Mesodermal cell (in vitro differentiated cells): ENCODE data around the gene KREMEN2.

ENCODE experiments used
- H3K27ac ChIP-seq: 2 replicates; pipeline ENCODE4 v1.7.0; 2013; ENCODE audit warnings: mild to moderate bottlenecking, low read depth, low read length, moderate library complexity; ENCODE audit not compliant: severe bottlenecking
- H3K36me3 ChIP-seq: 2 replicates; pipeline ENCODE4 v1.7.1; 2013; ENCODE audit warnings: mild to moderate bottlenecking, low read length, moderate library complexity; ENCODE audit not compliant: control insufficient read depth, insufficient read depth
- H3K4me1 ChIP-seq: one replicate; pipeline ENCODE4 v1.7.1; 2013; ENCODE audit warnings: mild to moderate bottlenecking, low read length; ENCODE audit not compliant: insufficient read depth, control insufficient read depth, poor library complexity, severe bottlenecking
- H3K4me3 ChIP-seq: 2 replicates; pipeline ENCODE4 v1.7.0; 2013; ENCODE audit warnings: low read length, control low read depth, mild to moderate bottlenecking; ENCODE audit not compliant: insufficient read depth, poor library complexity, severe bottlenecking; ENCODE audit errors: extremely low read depth
- H3K9me3 ChIP-seq: 2 replicates; pipeline ENCODE4 v1.7.1; 2013; ENCODE audit warnings: mild to moderate bottlenecking, low read length, moderate library complexity; ENCODE audit not compliant: control insufficient read depth
- WGBS, 2 experiments: methylation state at CpG; one replicate each; pipeline ENCODE4 v1.1.5; 2013; ENCODE audit warnings: missing lambda C conversion rate in 2 of 2; ENCODE audit not compliant: insufficient coverage in 2 of 2; 5-methylcytosine and 5-hydroxymethylcytosine counted together

KREMEN2 gene

DNA sequence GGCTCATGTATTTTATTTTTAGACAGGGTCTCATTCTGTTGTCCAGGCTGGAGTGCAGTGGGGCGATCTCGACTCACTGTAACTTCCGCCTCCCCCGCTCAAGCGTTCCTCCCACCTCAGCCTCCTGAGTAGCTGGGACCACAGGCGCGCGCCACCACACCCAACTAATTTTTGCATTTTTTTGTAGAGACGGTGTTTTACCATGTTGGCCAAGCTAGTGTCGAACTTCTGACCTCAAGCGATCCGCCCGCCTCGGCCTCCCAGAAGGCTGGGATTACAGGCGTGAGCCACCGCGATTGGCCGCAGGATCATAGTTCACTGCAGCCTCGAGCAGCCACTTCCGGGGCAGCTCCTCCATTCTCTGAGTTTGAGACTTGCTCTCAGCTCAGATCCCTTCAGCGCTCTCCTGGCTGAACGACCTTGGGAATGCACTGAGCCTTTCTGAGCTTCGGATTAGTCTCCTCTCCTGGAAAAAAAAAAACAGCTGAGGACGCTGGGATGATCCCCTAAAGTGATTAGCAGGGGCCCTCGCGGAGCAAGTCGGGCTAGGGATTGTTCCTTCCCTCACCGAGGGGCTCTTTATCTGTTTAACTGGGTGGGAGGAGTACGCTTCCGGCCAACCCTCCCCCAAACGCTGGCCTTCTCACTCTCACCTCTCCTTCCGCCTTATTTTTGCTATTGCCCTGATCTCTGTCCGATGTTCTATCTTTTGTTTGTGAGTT is 17.3 kb downstream of the KREMEN2 start:
- peaks cover 15% of the 10 kb centered on the region for H3K36me3 ChIP-seq
- H3K4me3 ChIP-seq, result peak overlapping the region; percentile 72
- peaks cover 14% of the 10 kb centered on the region for H3K4me1 ChIP-seq
- H3K27ac ChIP-seq, result peak overlapping the region; percentile 72
- 32 to 33% methylated on average over 23 to 24 of the region's 33 CpGs for WGBS, 2 experiments
- H3K9me3 ChIP-seq, result no peaks in the 10 kb centered on the region

DNA sequence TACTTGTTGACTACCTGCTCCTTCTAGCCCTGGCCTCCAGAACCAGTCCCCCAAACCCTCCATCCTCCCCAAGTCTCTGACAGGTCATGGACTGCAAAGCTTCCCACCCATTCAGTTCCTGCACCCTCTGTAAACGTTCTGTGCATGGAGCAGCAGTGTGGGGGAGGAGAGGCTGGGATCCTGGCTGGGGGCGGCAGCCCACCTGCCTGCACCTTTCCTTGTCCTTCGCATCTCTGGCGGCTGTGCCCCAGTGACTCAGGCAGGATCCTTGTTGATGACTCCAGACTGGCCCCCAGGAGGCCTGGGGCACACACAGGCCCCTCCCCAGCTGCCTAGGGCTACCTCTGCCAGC is 17.8 kb downstream of the KREMEN2 start:
- peak overlapping the region; percentile 72 for H3K27ac ChIP-seq
- peaks cover 14% of the 10 kb centered on the region for H3K4me1 ChIP-seq
- peak overlapping the region; percentile 72 for H3K4me3 ChIP-seq
- peaks cover 13% of the 10 kb centered on the region for H3K36me3 ChIP-seq
- 16 to 44% methylated on average over 2 to 3 of the region's 4 CpGs for WGBS, 2 experiments
- no peaks in the 10 kb centered on the region for H3K9me3 ChIP-seq

DNA sequence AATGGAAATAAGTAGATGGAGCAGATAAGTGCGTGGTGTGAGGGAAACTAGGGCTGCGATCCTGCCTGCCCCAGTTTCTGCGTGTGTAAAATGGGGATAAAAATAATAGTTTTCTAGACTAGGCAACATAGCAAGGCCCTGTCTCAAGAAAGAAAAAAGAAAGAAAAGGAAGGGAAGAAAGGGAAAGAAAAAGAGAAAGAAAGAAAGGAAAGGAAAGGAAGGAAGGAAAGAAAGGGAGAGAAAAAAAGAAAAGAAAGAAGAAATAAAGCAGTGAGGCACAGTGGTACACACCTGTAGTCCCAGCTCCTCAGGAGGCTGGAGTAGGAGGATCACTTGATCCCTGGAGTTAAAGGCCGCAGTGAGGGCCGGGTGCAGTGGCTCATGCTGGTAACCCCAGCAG is 18.3 kb downstream of the KREMEN2 start:
- no peaks in the 10 kb centered on the region for H3K9me3 ChIP-seq
- peaks cover 8% of the 10 kb centered on the region for H3K36me3 ChIP-seq
- WGBS, 2 experiments, result 74 to 82% methylated on average over 3 to 5 of the region's 5 CpGs
- peaks cover 14% of the 10 kb centered on the region for H3K4me1 ChIP-seq
- H3K27ac ChIP-seq, result no peak overlapping the region
- no peak overlapping the region for H3K4me3 ChIP-seq

DNA sequence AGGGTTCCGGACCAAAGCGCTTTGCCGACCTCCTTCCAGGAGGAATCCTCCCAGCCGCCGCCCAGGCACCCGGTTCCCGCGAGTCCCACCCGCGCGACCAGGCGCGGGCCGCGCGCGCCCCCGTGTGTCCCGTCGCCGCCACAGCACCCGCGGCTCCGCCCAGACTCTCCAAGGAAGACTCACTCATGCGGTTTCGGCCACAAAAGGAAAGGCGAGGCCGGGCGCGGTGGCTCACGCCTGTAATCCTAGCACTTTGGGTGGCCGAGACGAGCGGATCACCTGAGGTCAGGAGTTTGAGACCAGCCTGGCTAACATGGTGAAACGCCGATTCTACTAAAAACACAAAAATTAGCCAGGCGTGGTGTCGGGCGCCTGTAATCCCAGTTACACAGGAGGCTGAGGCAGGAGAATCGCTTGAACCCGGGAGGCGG is 19.6 kb downstream of the KREMEN2 start:
- H3K27ac ChIP-seq, result no peak overlapping the region
- H3K4me1 ChIP-seq, result peaks cover 14% of the 10 kb centered on the region
- no peaks in the 10 kb centered on the region for H3K36me3 ChIP-seq
- H3K9me3 ChIP-seq, result no peaks in the 10 kb centered on the region
- no peak overlapping the region for H3K4me3 ChIP-seq
- 18 to 19% methylated on average over 36 to 39 of the region's 42 CpGs for WGBS, 2 experiments

DNA sequence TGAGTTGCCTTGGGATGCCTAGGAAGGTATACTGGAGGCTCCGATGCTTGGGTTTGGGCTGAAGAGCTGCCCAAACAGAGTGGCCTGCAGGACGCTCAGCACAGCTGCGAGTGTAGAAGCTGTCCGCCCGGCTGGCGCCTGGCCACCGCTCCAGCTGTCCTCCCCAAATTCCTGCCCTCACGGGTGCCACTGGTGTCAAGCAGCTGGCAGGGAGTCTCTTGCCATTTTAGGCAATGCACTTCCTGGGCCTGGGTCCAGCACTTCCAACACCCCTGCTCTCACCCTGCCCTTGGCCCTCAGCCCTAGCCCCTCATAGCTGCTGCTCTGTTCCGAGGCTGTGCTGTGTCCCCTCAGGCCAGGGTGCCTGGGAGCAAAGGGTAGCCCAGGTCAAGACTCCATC is 21.4 kb downstream of the KREMEN2 start:
- 97 to 98% methylated on average over 6 to 9 of the region's 9 CpGs for WGBS, 2 experiments
- no peak overlapping the region for H3K4me3 ChIP-seq
- H3K27ac ChIP-seq, result no peak overlapping the region
- H3K9me3 ChIP-seq, result no peaks in the 10 kb centered on the region
- H3K36me3 ChIP-seq, result no peaks in the 10 kb centered on the region
- H3K4me1 ChIP-seq, result peaks cover 14% of the 10 kb centered on the region

DNA sequence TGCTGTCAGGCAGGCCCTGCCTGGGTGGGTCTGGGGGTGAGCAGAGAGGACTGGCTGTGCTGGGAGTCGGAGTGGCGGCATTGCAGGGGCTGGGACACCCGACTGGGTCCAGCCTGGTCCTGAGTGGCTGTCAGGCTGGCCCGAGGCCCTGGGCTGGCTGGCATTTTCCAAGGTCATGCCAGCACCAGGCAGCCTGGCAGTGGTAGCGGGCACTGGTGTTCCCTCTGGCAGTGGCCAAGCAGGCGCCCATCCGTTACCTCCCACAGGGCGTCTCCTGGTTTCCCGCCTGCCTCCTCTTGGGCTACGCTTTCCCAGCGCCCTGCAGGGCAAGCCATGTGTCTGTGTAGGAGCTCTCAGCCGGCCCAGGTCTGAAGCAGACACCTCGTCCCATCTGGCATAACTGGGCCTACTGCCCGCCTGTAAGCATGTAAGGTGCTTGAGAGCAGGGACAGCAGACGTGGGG is 21.8 kb downstream of the KREMEN2 start:
- no peak overlapping the region for H3K4me3 ChIP-seq
- H3K9me3 ChIP-seq, result no peaks in the 10 kb centered on the region
- WGBS, 2 experiments, result 95 to 98% methylated on average over 13 to 15 of the region's 15 CpGs
- peaks cover 13% of the 10 kb centered on the region for H3K4me1 ChIP-seq
- no peaks in the 10 kb centered on the region for H3K36me3 ChIP-seq
- H3K27ac ChIP-seq, result no peak overlapping the region

DNA sequence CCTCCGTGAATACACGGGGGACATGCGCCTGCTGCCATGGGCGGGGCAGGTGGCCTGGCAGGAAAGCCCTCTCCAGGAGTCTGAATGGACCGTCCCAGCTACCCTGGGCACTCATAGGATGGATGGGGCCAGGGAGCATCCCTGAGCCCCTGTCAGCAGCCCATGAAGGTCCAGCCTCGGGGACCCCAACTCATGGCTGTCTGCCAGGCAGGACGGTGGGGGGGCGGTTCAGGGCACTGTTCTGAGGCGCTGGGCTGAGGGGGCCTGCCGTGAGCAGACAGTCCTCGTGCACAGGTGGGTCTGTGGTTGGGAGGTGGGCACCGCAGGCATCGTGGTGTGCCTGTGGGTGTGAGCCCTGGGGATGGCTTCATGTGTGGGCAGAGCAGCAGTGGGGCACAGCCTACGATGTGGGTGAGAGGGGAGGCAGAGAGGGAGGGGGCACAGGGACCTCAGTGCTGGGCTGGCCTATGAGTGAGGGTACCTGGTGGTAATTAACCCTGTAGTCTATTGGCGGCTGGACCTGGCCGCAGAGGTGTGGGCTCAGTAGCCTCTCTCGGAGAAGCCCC is 22.6 kb downstream of the KREMEN2 start:
- 87 to 94% methylated on average over 15 to 17 of the region's 17 CpGs for WGBS, 2 experiments
- no peaks in the 10 kb centered on the region for H3K9me3 ChIP-seq

DNA sequence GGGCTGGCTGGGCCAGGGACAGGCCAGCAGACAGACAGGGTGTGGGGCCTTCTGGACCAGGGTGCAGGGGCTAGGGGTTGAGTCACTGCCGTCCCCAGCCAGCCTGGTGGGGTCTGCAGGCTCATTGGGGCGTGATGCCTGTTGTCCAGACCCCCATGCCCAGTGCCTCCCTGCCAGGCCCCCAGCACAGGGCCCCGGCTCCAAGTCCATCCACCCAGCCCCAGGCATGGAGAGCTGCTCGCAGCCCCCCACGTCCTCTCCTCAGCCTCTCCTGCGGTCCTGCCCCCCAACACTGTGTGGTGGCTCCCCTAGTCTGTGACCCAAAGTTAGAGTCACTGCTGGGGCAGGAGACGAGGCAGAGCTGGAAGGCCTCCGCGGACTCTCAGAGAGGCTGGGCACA is 23.2 kb downstream of the KREMEN2 start:
- no peak overlapping the region for H3K27ac ChIP-seq
- no peak overlapping the region for H3K4me3 ChIP-seq
- H3K36me3 ChIP-seq, result no peaks in the 10 kb centered on the region
- H3K9me3 ChIP-seq, result no peaks in the 10 kb centered on the region
- H3K4me1 ChIP-seq, result no peaks in the 10 kb centered on the region
- WGBS, 2 experiments, result 86 to 94% methylated on average over 4 to 9 of the region's 9 CpGs

More for the DNA sequence above, 22.6 kb downstream of the KREMEN2 start:
- Histone ChIP-seq H3K36me3 (no peaks in the 10 kb centered on the region), H3K4me1 (peaks cover 5% of the 10 kb centered on the region), H3K4me3 (no peak overlapping the region), H3K27ac (no peak overlapping the region)

DNA sequence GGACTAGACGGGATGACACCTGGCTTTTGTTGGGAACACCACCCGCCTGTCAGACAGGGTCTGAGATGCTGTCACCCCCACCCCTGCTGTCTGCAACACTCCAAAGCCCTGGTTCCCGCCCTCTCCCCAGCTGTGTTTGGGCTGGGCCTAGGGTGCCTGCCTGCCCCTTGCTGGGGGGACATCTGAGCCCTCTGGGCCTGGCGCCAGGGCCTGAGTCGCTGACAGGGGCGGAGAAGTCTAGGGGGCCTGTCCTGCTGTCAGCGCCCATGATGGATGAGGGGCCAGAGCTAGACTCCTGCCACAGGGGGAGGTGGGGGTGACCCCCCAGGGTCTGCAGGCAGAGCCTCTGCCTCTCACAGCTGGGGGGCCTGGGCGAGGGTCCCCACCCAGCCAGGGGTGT is 23.8 kb downstream of the KREMEN2 start:
- H3K9me3 ChIP-seq, result no peaks in the 10 kb centered on the region
- no peaks in the 10 kb centered on the region for H3K36me3 ChIP-seq
- H3K4me1 ChIP-seq, result no peaks in the 10 kb centered on the region
- H3K27ac ChIP-seq, result no peak overlapping the region
- 56 to 57% methylated on average over 5 to 6 of the region's 8 CpGs for WGBS, 2 experiments
- H3K4me3 ChIP-seq, result no peak overlapping the region

DNA sequence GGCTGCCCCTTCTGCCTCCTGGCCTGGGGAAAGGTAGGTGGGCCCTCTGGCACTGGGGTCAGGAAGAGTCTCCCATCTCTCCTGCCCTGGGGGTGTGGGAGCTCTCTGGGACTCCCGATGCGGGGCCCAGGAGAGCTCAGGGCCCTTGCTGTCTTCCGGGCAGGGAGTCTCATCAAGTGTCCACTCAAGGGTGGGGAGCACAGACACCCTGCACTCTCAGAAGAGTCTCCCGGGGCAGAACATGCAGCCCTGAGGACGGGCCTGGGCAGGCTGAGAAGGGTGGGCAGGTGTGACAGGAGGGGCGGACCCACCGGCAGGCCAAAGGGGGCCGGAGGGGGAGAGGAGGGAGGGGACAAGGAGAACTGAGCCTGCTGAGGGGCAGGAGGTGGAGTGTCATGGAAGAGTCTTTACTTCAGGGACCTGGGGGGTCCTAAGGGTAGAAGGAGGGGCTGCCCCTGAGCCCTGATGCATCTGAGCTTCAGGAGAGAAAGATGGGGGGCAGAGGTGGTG is 24.6 kb downstream of the KREMEN2 start:
- H3K27ac ChIP-seq, result no peak overlapping the region
- 58 to 75% methylated on average over 4 to 8 of the region's 8 CpGs for WGBS, 2 experiments
- no peak overlapping the region for H3K4me3 ChIP-seq
- H3K4me1 ChIP-seq, result no peaks in the 10 kb centered on the region
- no peaks in the 10 kb centered on the region for H3K9me3 ChIP-seq
- no peaks in the 10 kb centered on the region for H3K36me3 ChIP-seq

DNA sequence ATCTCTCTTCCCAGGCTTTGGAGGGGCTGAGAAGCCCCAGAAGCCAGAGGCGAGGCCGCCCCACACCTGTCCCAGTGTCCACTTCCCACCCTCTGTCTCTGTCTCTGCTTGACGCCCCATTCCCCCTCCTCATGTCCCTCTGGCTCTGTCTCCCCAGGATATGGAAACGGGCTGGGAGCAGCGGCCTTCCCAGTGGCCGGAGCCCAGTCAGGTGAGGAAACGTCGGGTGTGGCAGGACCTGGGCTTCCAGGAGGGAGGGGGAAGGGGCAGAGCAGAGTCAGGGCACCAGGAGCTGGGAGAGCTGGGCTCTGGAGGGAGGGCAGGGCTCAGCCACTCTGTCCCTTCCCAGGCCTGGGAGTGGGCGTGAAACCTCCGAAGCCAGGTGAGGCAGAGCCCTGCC is 26.8 kb downstream of the KREMEN2 start:
- 59 to 62% methylated on average over 7 to 8 of the region's 10 CpGs for WGBS, 2 experiments
- H3K9me3 ChIP-seq, result no peaks in the 10 kb centered on the region
- no peaks in the 10 kb centered on the region for H3K4me1 ChIP-seq
- no peak overlapping the region for H3K4me3 ChIP-seq
- no peaks in the 10 kb centered on the region for H3K36me3 ChIP-seq
- H3K27ac ChIP-seq, result no peak overlapping the region
